H1 (cell line): ENCODE results near the gene MGAT5B. TPM values are rescaled to one million over a fixed set of nuclear protein-coding genes. Genes with fewer than 3 reads are reported as not detected.

Experiments used
- CTCF ChIA-PET: fragments of 300-600 bp; sonication (Branson Sonifier 250); formaldehyde crosslinking; loops from one replicate; lab custom pipeline; 2021; ENCODE audit not compliant: partially characterized antibody; lab: Charles Lee
- POLR2A ChIA-PET: fragments of 300-600 bp; sonication (Branson Sonifier 250); formaldehyde crosslinking; loops from one replicate; lab custom pipeline; 2021; ENCODE audit warnings: inconsistent platforms; ENCODE audit not compliant: partially characterized antibody; lab: Charles Lee
- DNase-seq, 2 experiments: peaks; one replicate each; pipeline versions ENCODE4 v3.0.0 to v3.0.0-alpha.2; 2010 to 2022; ENCODE audit warnings: low spot score in 2 of 2, low read depth in 1 of 2, mixed read lengths in 1 of 2
- FAIRE-seq: peaks from 2 replicates; lab custom pipeline; 2011; peaks lifted over from hg19 to GRCh38; lab: Jason Lieb, UNC
- H2AFZ ChIP-seq: 2 replicates; pipeline ENCODE4 v1.8.1; 2012; ENCODE audit warnings: low read length, inconsistent platforms
- H2AK5ac ChIP-seq: 2 replicates; pipeline ENCODE4 v1.6.1; 2013; ENCODE audit warnings: low read depth, low read length
- H2BK120ac ChIP-seq: replicated peaks from 2 replicates; pipeline ENCODE3; 2013; ENCODE audit warnings: low read depth, low read length, inconsistent platforms
- H2BK12ac ChIP-seq: 2 replicates; pipeline ENCODE4 v1.6.1; 2013; ENCODE audit warnings: low read depth, low read length
- H2BK15ac ChIP-seq: 2 replicates; pipeline ENCODE4 v1.6.1; 2013; ENCODE audit warnings: low read length
- H2BK20ac ChIP-seq: 2 replicates; pipeline ENCODE4 v1.6.1; 2013; ENCODE audit warnings: low read length
- H2BK5ac ChIP-seq: 2 replicates; pipeline ENCODE4 v1.6.1; 2013; ENCODE audit warnings: low read depth, low read length
- H3K14ac ChIP-seq: 2 replicates; pipeline ENCODE4 v1.6.1; 2013; ENCODE audit warnings: inconsistent platforms; ENCODE audit not compliant: insufficient read length
- H3K18ac ChIP-seq: 2 replicates; pipeline ENCODE4 v1.6.1; 2013; ENCODE audit warnings: low read length; ENCODE audit errors: extremely low read depth
- H3K23ac ChIP-seq: 2 replicates; pipeline ENCODE4 v1.6.1; 2013; ENCODE audit warnings: inconsistent platforms; ENCODE audit not compliant: insufficient read length
- H3K23me2 ChIP-seq: 2 replicates; pipeline ENCODE4 v1.6.1; 2013; ENCODE audit warnings: low read depth, low read length
- H3K27ac ChIP-seq: 2 replicates; pipeline ENCODE4 v1.6.1; 2011; ENCODE audit warnings: low read depth, low read length, inconsistent platforms
- H3K27me3 ChIP-seq, 4 experiments: replicated peaks in 1 of 4; 1 replicate in 1 of 4; 2 replicates in 3 of 4; pipeline versions ENCODE4 v1.6.1 to v1.8.1; 2011 to 2013; ENCODE audit warnings: low read length in 3 of 4, mild to moderate bottlenecking in 3 of 4, inconsistent platforms in 2 of 4, mixed read lengths in 2 of 4, moderate library complexity in 1 of 4; ENCODE audit not compliant: control insufficient read depth in 3 of 4, insufficient read depth in 3 of 4; ENCODE audit errors: extremely low read depth in 1 of 4
- H3K36me3 ChIP-seq, 4 experiments: 2 replicates each; pipeline versions ENCODE4 v1.6.1 to v1.8.1; 2011 to 2013; ENCODE audit warnings: mild to moderate bottlenecking in 4 of 4, low read length in 3 of 4, moderate library complexity in 2 of 4, control low read depth in 1 of 4, inconsistent platforms in 1 of 4; ENCODE audit not compliant: insufficient read depth in 4 of 4, control insufficient read depth in 2 of 4
- H3K4ac ChIP-seq: replicated peaks from 2 replicates; pipeline ENCODE3; 2013; ENCODE audit warnings: low read length, low read depth, mixed read lengths, inconsistent platforms; ENCODE audit not compliant: insufficient read length
- H3K4me1 ChIP-seq, 4 experiments: replicated peaks in 1 of 4; 1 replicate in 1 of 4; 2 replicates in 3 of 4; pipeline versions ENCODE4 v1.6.1 to v1.8.1; 2011 to 2013; ENCODE audit warnings: low read length in 3 of 4, inconsistent platforms in 2 of 4, mixed read lengths in 1 of 4; ENCODE audit not compliant: insufficient read depth in 4 of 4, control insufficient read depth in 3 of 4
- H3K4me2 ChIP-seq, 2 experiments: 2 replicates each; pipeline versions ENCODE4 v1.6.1 to v1.8.1; 2011 to 2013; ENCODE audit warnings: low read depth in 2 of 2, low read length in 2 of 2, control low read depth in 1 of 2, inconsistent platforms in 1 of 2, mild to moderate bottlenecking in 1 of 2; ENCODE audit not compliant: insufficient read depth in 1 of 2
- H3K4me3 ChIP-seq, 4 experiments: fragments of 200-600, 300-600 bp in 1 of 4; sonication (generic), shearing (Covaris generic), sonication (Bioruptor Twin) in 1 of 4; 2 replicates each; pipeline versions ENCODE4 v1.5.1 to v1.8.1; 2011 to 2016; ENCODE audit warnings: low read length in 4 of 4, low read depth in 3 of 4, control low read depth in 2 of 4, inconsistent platforms in 2 of 4, mild to moderate bottlenecking in 2 of 4, mixed read lengths in 1 of 4, moderate library complexity in 1 of 4; ENCODE audit not compliant: insufficient read depth in 2 of 4; ENCODE audit errors: extremely low read depth in 1 of 4
- H3K56ac ChIP-seq: replicated peaks from 2 replicates; pipeline ENCODE3; 2013; ENCODE audit warnings: low read depth, mild to moderate bottlenecking, mixed read lengths, low read length, inconsistent platforms; ENCODE audit not compliant: insufficient read length
- H3K79me1 ChIP-seq: 2 replicates; pipeline ENCODE4 v1.6.1; 2013; ENCODE audit warnings: low read depth, low read length, control low read depth
- H3K79me2 ChIP-seq, 2 experiments: 2 replicates each; pipeline versions ENCODE4 v1.6.1 to v1.8.1; 2012 to 2013; ENCODE audit warnings: low read length in 2 of 2, mild to moderate bottlenecking in 2 of 2, inconsistent platforms in 1 of 2; ENCODE audit not compliant: insufficient read depth in 2 of 2, control insufficient read depth in 1 of 2
- H3K9ac ChIP-seq, 4 experiments: replicated peaks in 1 of 4; 1 replicate in 1 of 4; 2 replicates in 3 of 4; pipeline versions ENCODE4 v1.6.1 to v1.8.1; 2011 to 2013; ENCODE audit warnings: low read depth in 3 of 4, low read length in 3 of 4, control low read depth in 2 of 4, mild to moderate bottlenecking in 2 of 4, moderate library complexity in 2 of 4, inconsistent platforms in 1 of 4; ENCODE audit errors: extremely low read depth in 1 of 4
- H3K9me3 ChIP-seq, 2 experiments: 2 replicates each; pipeline versions ENCODE4 v1.6.1 to v1.8.1; 2012 to 2013; ENCODE audit warnings: mild to moderate bottlenecking in 2 of 2, moderate library complexity in 2 of 2, control low read depth in 1 of 2, inconsistent platforms in 1 of 2, low read depth in 1 of 2, low read length in 1 of 2, mixed read lengths in 1 of 2; ENCODE audit not compliant: insufficient read depth in 2 of 2
- H4K20me1 ChIP-seq, 2 experiments: replicated peaks in 1 of 2; 2 replicates each; pipeline versions ENCODE3 to v1.8.1; 2011 to 2013; ENCODE audit warnings: inconsistent platforms in 2 of 2, low read length in 2 of 2, mild to moderate bottlenecking in 1 of 2; ENCODE audit not compliant: insufficient read depth in 2 of 2, control insufficient read depth in 1 of 2
- H4K5ac ChIP-seq: 2 replicates; pipeline ENCODE4 v1.6.1; 2013; ENCODE audit warnings: low read length, low read depth, mixed read lengths, inconsistent platforms; ENCODE audit not compliant: insufficient read length
- H4K8ac ChIP-seq: 2 replicates; pipeline ENCODE4 v1.8.0; 2013; ENCODE audit warnings: mild to moderate bottlenecking, moderate library complexity, low read length, inconsistent platforms; ENCODE audit not compliant: insufficient read depth; ENCODE audit errors: extremely low read depth
- H4K91ac ChIP-seq: replicated peaks from 2 replicates; pipeline ENCODE3; 2013; ENCODE audit warnings: low read length, mixed read lengths, inconsistent platforms; ENCODE audit not compliant: insufficient read length
- GABPA ChIP-seq: IDR thresholded peaks from 2 replicates; pipeline ENCODE4 v1.6.1; 2011; ENCODE audit warnings: mild to moderate bottlenecking, low read length, moderate library complexity, borderline replicate concordance; ENCODE audit not compliant: insufficient read depth
- NANOG ChIP-seq: IDR thresholded peaks from 2 replicates; pipeline ENCODE4 v1.6.1; 2011; ENCODE audit warnings: low read length, low read depth, mild to moderate bottlenecking, inconsistent platforms; ENCODE audit not compliant: insufficient read depth, poor library complexity, severe bottlenecking
- RBBP5 ChIP-seq: IDR thresholded peaks from 2 replicates; pipeline ENCODE4 v1.7.1; 2012; ENCODE audit warnings: low read depth, mild to moderate bottlenecking, inconsistent platforms, low read length, moderate library complexity, borderline replicate concordance
- SAP30 ChIP-seq: fragments of 300-600 bp; sonication (generic); IDR thresholded peaks from 2 replicates; pipeline ENCODE4 v1.7.1; 2012; ENCODE audit warnings: low read length, moderate library complexity, mild to moderate bottlenecking, inconsistent platforms; ENCODE audit not compliant: insufficient read depth, insufficient replicate concordance
- SIN3A ChIP-seq, 2 experiments: IDR thresholded peaks in 1 of 2; conservative IDR thresholded peaks in 1 of 2; 2 replicates each; pipeline ENCODE4 v1.6.1; 2011 to 2012; ENCODE audit warnings: low read length in 2 of 2, improper control_type of control experiment in 1 of 2, low read depth in 1 of 2, mild to moderate bottlenecking in 1 of 2
- SRF ChIP-seq: IDR thresholded peaks from 2 replicates; pipeline ENCODE4 v1.6.1; 2011; ENCODE audit warnings: mild to moderate bottlenecking, low read depth, low read length, moderate library complexity
- TBP ChIP-seq: IDR thresholded peaks from 2 replicates; pipeline ENCODE4 v1.6.1; 2011; ENCODE audit warnings: low read depth, low read length, improper control_type of control experiment
- ZNF274 ChIP-seq: IDR thresholded peaks from 2 replicates; pipeline ENCODE4 v1.7.0; 2012; ENCODE audit warnings: low read length, borderline replicate concordance; ENCODE audit errors: extremely low read depth
- WGBS, 2 experiments: shearing (Covaris generic) in 1 of 2; methylation state at CpG; one replicate each; pipeline versions ENCODE4 v1.1.6 to v1.1.7; 2013 to 2015; ENCODE audit warnings: low lambda C conversion rate in 2 of 2, mixed read lengths in 2 of 2, inconsistent platforms in 1 of 2, low coverage in 1 of 2, missing lambda C conversion rate in 1 of 2; ENCODE audit not compliant: insufficient replicate concordance in 2 of 2, insufficient coverage in 1 of 2, insufficient read length in 1 of 2; ENCODE audit errors: extremely low coverage in 1 of 2, missing lambda C conversion rate in 1 of 2; 5-methylcytosine and 5-hydroxymethylcytosine counted together
- polyA plus RNA-seq, 7 experiments: library from polyadenylated mRNA; depleted of rRNA in 3 of 7; stranded (reverse) in 5 of 7; unstranded in 2 of 7; fragments of >200 nt in 5 of 7; fragments of 200-250 nt in 2 of 7; gene quantifications; 1 replicate in 5 of 7; 2 replicates in 1 of 7; 4 replicates in 1 of 7; pipeline versions ENCODE4 v1.2.1 to v1.2.3, GENCODE V29; 2011 to 2013; ENCODE audit warnings: missing spikeins in 2 of 7, mixed read lengths in 2 of 7
- total RNA-seq: library from RNA; stranded (reverse); fragmentation: NEBNext Ultra II Directional; extraction: Animal tissue kit (Norgen Biotek cat#: 25700); gene quantifications from 2 replicates; pipeline ENCODE4 v1.2.1, GENCODE V29; 2021
- TF ChIP-seq, protein P1 (sequence below): IDR thresholded peaks from 2 replicates; pipeline ENCODE4 v1.6.1; 2012; ENCODE audit warnings: inconsistent platforms
- TF ChIP-seq, protein P2 (sequence below): IDR thresholded peaks from 2 replicates; pipeline ENCODE4 v1.6.1; 2011; ENCODE audit warnings: low read length, improper control_type of control experiment

Gene MGAT5B
- total and polyA plus RNA-seq, 2 of the 8 experiments (the other 6 are each of a cell fraction or from before 2014, with no cell fraction given), result 7.9 to 8.2 TPM

DNA sequence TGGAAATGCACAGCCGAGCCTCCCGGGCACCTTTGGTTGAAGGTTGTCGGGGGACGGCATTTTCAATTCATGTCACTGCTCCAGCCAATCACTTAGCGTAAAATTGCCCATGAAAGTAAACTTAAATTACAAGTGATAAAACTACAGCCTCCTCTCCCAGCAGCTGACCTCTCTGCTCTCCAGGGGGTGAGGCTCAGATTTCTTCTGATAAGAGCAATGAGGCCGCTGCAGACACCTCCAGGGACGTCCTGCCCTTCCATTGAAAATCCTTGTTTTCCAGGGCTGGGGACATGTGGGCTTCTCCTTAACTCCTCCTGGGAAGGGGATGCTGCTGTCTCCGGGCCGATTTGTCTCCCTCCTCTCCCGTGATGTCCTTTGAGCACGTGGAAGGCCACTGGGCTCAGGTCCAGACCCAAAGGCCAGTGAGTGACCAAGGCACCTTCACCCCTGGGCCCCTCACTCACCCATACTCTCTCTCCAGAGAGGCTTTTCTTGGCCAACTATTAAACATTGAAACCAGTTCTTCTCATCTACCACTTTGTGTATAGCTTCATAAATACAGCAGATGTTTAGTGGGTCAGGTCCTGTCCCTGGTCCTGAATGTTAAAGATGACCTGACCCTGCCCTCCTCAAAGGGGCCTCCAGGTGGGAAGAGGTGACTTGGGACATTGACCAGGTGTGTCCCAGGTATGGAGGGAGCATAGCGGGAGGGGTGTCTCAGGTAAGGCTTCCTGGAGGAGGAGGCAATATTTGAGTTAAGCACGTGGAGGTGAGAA is 52.3 kb downstream of the MGAT5B start:
- H4K8ac ChIP-seq, result no peak overlapping the region
- H2BK5ac ChIP-seq, result no peak overlapping the region
- FAIRE-seq, result no peak
- H2BK15ac ChIP-seq, result no peak overlapping the region
- H3K23me2 ChIP-seq, result no peaks in the 10 kb centered on the region
- no peaks in the 10 kb centered on the region for H3K79me2 ChIP-seq
- DNase-seq, result no peak
- no peak overlapping the region for H2AK5ac ChIP-seq
- no peak overlapping the region for H4K91ac ChIP-seq
- H3K56ac ChIP-seq, result no peak overlapping the region
- no peak overlapping the region for H3K4me3 ChIP-seq
- POLR2A ChIA-PET, result no interaction called here
- no peak overlapping the region for H3K23ac ChIP-seq
- whole genome bisulfite sequencing, 2 experiments, result 81% methylated on average over 13 of the region's 13 CpGs; no CpG with 5 or more reads in 1 of the 2 experiments
- H2AFZ ChIP-seq, result no peak overlapping the region
- no peak overlapping the region for H2BK20ac ChIP-seq
- no peaks in the 10 kb centered on the region for H4K20me1 ChIP-seq
- no peaks in the 10 kb centered on the region for H3K79me1 ChIP-seq
- no peak overlapping the region for H3K4me2 ChIP-seq
- H3K14ac ChIP-seq, result no peak overlapping the region
- no peak overlapping the region for H2BK120ac ChIP-seq
- H3K27me3 ChIP-seq, result no peaks in the 10 kb centered on the region
- H3K36me3 ChIP-seq, result no peaks in the 10 kb centered on the region
- no peak overlapping the region for H4K5ac ChIP-seq
- peaks cover 0 to 5% (median 1%) of the 10 kb centered on the region in 4 experiments; a peak in 3 of 7 replicates for H3K4me1 ChIP-seq
- H3K4ac ChIP-seq, result no peak overlapping the region
- H3K9me3 ChIP-seq, result 0 out of 4 replicates have a peak, but pooled peaks cover 0 to 3% of the 10 kb centered on the region in 2 experiments
- no peak overlapping the region for H2BK12ac ChIP-seq
- no peak overlapping the region for H3K18ac ChIP-seq
- H3K27ac ChIP-seq, result no peak overlapping the region
- CTCF ChIA-PET, result interaction anchor here (0.9 to 1.4 kb wide), 3 partner anchors 19 to 137 kb away, joined by 3 read pairs; no protein-coding TSS in a partner anchor
- no peak overlapping the region for H3K9ac ChIP-seq
- TF ChIP-seq, protein P1, sequence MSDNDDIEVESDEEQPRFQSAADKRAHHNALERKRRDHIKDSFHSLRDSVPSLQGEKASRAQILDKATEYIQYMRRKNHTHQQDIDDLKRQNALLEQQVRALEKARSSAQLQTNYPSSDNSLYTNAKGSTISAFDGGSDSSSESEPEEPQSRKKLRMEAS, result no peak
- TF ChIP-seq RBBP5, result no peak
- no peak for TF ChIP-seq NANOG
- TF ChIP-seq ZNF274, result no peak
- no peak for TF ChIP-seq GABPA
- no peak for TF ChIP-seq SAP30
- TF ChIP-seq SRF, result no peak
- TF ChIP-seq TBP, result no peak
- TF ChIP-seq, protein P2, sequence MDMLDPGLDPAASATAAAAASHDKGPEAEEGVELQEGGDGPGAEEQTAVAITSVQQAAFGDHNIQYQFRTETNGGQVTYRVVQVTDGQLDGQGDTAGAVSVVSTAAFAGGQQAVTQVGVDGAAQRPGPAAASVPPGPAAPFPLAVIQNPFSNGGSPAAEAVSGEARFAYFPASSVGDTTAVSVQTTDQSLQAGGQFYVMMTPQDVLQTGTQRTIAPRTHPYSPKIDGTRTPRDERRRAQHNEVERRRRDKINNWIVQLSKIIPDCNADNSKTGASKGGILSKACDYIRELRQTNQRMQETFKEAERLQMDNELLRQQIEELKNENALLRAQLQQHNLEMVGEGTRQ, result no peak
- TF ChIP-seq SIN3A (conservative IDR thresholded peaks at IDR 0.05 in 1 of 2, IDR thresholded peaks at IDR 0.05 in 1 of 2; ENCODE audit: low read depth in 1 of 2, low read length in 2 of 2), result no peak
